ENCODE results near the gene CASP7.
"Not testable (repeated sequence)": the region's sequence is repeated elsewhere in the genome, so short reads cannot be mapped to it uniquely, and the experiment has no call there.

Gene CASP7

GRCh38 chr10:113764582-113764981, 84.9 kb downstream of the CASP7 start:
- no peak for DNase-seq (ENCODE audit: low read depth)
- H3K4me3 ChIP-seq (ENCODE audit: low read length), result no peak overlapping the region
- TF ChIP-seq CTCF (conservative IDR thresholded peaks at IDR 0.05; ENCODE audit: low read length), result no peak

GRCh38 chr10:113765910-113766309, 86.2 kb downstream of the CASP7 start:
- DNase-seq (ENCODE audit: low read depth), result no peak
- H3K4me3 ChIP-seq (ENCODE audit: low read length), result no peak overlapping the region
- no peak for TF ChIP-seq CTCF (conservative IDR thresholded peaks at IDR 0.05; ENCODE audit: low read length)

GRCh38 chr10:113767222-113767621, 87.5 kb downstream of the CASP7 start:
- TF ChIP-seq CTCF (conservative IDR thresholded peaks at IDR 0.05; ENCODE audit: low read length), result no peak
- no peak for DNase-seq (ENCODE audit: low read depth)

GRCh38 chr10:113770346-113770745, 90.6 kb downstream of the CASP7 start:
- H3K4me3 ChIP-seq (ENCODE audit: low read length), result no peak overlapping the region
- DNase-seq (ENCODE audit: low read depth), result no peak
- no peak for TF ChIP-seq CTCF (conservative IDR thresholded peaks at IDR 0.05; ENCODE audit: low read length)

More at GRCh38 chr10:113767222-113767621, 87.5 kb downstream of the CASP7 start:
- H3K4me3 ChIP-seq (ENCODE audit: low read length), result no peak overlapping the region

- H3K4me3 ChIP-seq (ENCODE audit: low read length); DNase-seq (ENCODE audit: low read depth): not testable (repeated sequence)
Observed at GRCh38 chr10:113771131-113771530, 91.4 kb downstream of the CASP7 start.

GRCh38 chr10:113775686-113776294, 96.1 kb downstream of the CASP7 start:
- TF ChIP-seq CTCF (conservative IDR thresholded peaks at IDR 0.05; ENCODE audit: low read length), result no peak
- no peak overlapping the region for H3K4me3 ChIP-seq (ENCODE audit: low read length)
- no peak for DNase-seq (ENCODE audit: low read depth)

GRCh38 chr10:113776553-113776952, 96.8 kb downstream of the CASP7 start:
- TF ChIP-seq CTCF (conservative IDR thresholded peaks at IDR 0.05; ENCODE audit: low read length), result no peak
- no peak for DNase-seq (ENCODE audit: low read depth)
- no peak overlapping the region for H3K4me3 ChIP-seq (ENCODE audit: low read length)
